ENCODE data around the gene REEP1. TPM values are rescaled to one million over a fixed set of nuclear protein-coding genes. Genes with fewer than 3 reads are reported as not detected.
A peak's percentile ranks its signal among the peaks of the same experiment; 100 is the strongest.

The REEP1 gene
- total RNA-seq, 2 experiments from 2014 or later: not detected

DNA sequence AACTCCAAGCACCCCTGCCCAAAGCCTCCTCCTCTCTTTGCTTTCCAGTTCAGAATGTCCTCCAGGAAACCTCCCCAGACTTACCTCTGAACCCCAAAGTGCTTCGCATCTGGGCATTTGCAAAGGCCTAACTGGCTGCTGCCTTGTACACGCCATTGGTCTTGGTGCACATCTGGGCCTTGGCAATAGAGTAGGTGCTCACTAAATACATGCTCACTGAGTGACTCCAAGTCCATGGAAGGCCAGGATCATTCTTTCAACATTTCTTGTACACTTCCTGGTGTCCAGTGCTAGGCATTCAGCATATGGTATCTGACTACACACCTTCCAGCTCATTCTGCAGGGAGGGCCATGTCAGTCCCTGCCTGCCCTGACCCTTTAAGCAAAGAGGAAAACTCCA lies 109.7 kb downstream of the REEP1 start:
- H3K4me3 ChIP-seq (ENCODE audit: low read depth, low read length, poor library complexity, severe bottlenecking): no peak overlapping the region
- H3K9me3 ChIP-seq (ENCODE audit: low read length): no peaks in the 10 kb centered on the region
- CTCF ChIA-PET (ENCODE audit: unreplicated experiment): no interaction called here
- POLR2A ChIA-PET: interaction anchor here (0.5 to 1.4 kb wide), 2 partner anchors 27 to 570 kb away, joined by 3 to 6 read pairs; no protein-coding TSS in a partner anchor
- H3K79me2 ChIP-seq (ENCODE audit: insufficient read depth, low read depth, low read length): no peaks in the 10 kb centered on the region
- no peaks in the 10 kb centered on the region for H3K36me3 ChIP-seq (ENCODE audit: insufficient read depth, low read length)
- BruUV-seq (replicated peaks): no TSS peak
- DNase-seq (ENCODE audit: low spot score): no peak
- no peak overlapping the region for H3K27ac ChIP-seq (ENCODE audit: low read depth, low read length, poor library complexity, severe bottlenecking)
- H3K4me1 ChIP-seq (ENCODE audit: insufficient read depth, low read length, poor library complexity, severe bottlenecking): peaks cover 59% of the 10 kb centered on the region
- no peak overlapping the region for H3K4me2 ChIP-seq (ENCODE audit: low read length)
- TF ChIP-seq, protein P1, sequence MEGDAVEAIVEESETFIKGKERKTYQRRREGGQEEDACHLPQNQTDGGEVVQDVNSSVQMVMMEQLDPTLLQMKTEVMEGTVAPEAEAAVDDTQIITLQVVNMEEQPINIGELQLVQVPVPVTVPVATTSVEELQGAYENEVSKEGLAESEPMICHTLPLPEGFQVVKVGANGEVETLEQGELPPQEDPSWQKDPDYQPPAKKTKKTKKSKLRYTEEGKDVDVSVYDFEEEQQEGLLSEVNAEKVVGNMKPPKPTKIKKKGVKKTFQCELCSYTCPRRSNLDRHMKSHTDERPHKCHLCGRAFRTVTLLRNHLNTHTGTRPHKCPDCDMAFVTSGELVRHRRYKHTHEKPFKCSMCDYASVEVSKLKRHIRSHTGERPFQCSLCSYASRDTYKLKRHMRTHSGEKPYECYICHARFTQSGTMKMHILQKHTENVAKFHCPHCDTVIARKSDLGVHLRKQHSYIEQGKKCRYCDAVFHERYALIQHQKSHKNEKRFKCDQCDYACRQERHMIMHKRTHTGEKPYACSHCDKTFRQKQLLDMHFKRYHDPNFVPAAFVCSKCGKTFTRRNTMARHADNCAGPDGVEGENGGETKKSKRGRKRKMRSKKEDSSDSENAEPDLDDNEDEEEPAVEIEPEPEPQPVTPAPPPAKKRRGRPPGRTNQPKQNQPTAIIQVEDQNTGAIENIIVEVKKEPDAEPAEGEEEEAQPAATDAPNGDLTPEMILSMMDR (conservative IDR thresholded peaks at IDR 0.05; ENCODE audit: low read length): no peak
- intact Hi-C loops (cut with micrococcal nuclease; ENCODE audit: unreplicated experiment): loop anchor here (10.0 kb wide), 1 partner anchor 217 kb away; the partner anchor contains the start of gene KDM3A
- H4K20me1 ChIP-seq (ENCODE audit: insufficient read depth, low read length): no peaks in the 10 kb centered on the region
- no peaks in the 10 kb centered on the region for H3K9me2 ChIP-seq (ENCODE audit: insufficient read depth, low read length)
- H2AFZ ChIP-seq (ENCODE audit: low read length): peak overlapping the region; percentile 11; the same call in 1 of the 2 replicates

DNA sequence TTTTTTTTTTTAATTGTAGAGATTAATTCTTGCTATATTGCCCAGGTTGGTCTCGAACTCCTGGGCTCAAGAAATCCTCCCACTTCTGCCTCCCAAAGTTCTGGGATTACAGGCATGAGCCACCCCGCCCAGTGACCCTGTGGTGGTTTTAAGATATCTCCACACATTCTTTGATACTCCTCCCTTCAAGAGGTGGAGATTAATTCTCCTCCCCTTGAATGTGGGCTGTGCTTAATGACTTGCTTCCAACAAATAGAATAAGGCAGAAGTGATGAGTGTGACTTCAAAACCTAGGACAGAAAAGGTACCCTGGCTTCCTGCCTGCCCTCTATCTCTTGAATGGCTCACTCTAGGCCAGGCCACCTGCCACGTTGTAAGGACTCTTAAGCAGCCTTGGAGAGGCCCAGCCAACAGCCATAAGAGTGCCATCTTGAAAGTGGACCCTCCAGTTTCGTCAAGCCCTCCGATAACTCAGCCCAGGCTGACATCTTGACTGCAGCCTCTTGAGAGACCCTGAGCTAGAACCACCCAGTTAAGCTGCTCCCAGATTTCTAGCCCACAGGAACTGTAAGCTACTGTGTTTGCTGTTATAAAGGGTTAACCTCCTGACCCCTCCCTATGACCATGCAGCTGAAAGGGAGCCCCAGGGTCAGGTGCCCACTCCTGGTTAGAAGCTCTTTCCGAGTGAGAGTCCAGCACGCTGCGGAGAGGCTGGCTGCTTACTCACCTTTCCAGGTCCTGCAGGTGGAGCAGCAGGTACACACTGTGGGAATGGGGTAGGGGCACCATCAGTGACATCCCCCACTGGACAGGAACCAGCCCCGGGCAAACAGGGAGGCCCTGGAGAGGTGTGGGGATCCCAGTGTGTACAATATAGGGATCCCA lies 110.5 kb downstream of the REEP1 start:
- no peaks in the 10 kb centered on the region for H4K20me1 ChIP-seq (ENCODE audit: insufficient read depth, low read length)
- H3K27ac ChIP-seq (ENCODE audit: low read depth, low read length, poor library complexity, severe bottlenecking): no peak overlapping the region
- TF ChIP-seq EZH2phosphoT487 (IDR thresholded peaks at IDR 0.05; ENCODE audit: borderline replicate concordance, low read depth, low read length): no peak
- TF ChIP-seq, protein P1 (conservative IDR thresholded peaks at IDR 0.05; ENCODE audit: low read length): no peak
- intact Hi-C loops (cut with micrococcal nuclease; ENCODE audit: unreplicated experiment): loop anchor here (10.0 kb wide), 1 partner anchor 218 kb away; the partner anchor contains the start of gene KDM3A
- H3K4me3 ChIP-seq (ENCODE audit: low read depth, low read length, poor library complexity, severe bottlenecking): no peak overlapping the region
- H3K4me2 ChIP-seq (ENCODE audit: low read length): peak overlapping the region; percentile 33; the same call in 1 of the 2 replicates
- H3K4me1 ChIP-seq (ENCODE audit: insufficient read depth, low read length, poor library complexity, severe bottlenecking): peaks cover 59% of the 10 kb centered on the region
- H3K36me3 ChIP-seq (ENCODE audit: insufficient read depth, low read length): no peaks in the 10 kb centered on the region
- H3K9me3 ChIP-seq (ENCODE audit: low read length): no peaks in the 10 kb centered on the region
- ChIA-PET POLR2A (interaction anchor here (0.6 to 1.4 kb wide), 2 partner anchors 12 to 26 kb away, joined by 3 to 5 read pairs; no protein-coding TSS in a partner anchor), CTCF (ENCODE audit: unreplicated experiment) (no interaction called here)
- DNase-seq (ENCODE audit: low spot score): no peak
- no peaks in the 10 kb centered on the region for H3K9me2 ChIP-seq (ENCODE audit: insufficient read depth, low read length)
- H3K79me2 ChIP-seq (ENCODE audit: insufficient read depth, low read depth, low read length): no peaks in the 10 kb centered on the region
- H2AFZ ChIP-seq (ENCODE audit: low read length): no peak overlapping the region
- no TSS peak for BruUV-seq (replicated peaks)
